ENCODE data around the gene BCAS3. TPM values are rescaled to one million over a fixed set of nuclear protein-coding genes. Genes with fewer than 3 reads are reported as not detected.

Gene BCAS3
- total RNA-seq, 6 experiments from 2014 or later, result 9.2 to 22.1 (median 14.2) TPM

DNA sequence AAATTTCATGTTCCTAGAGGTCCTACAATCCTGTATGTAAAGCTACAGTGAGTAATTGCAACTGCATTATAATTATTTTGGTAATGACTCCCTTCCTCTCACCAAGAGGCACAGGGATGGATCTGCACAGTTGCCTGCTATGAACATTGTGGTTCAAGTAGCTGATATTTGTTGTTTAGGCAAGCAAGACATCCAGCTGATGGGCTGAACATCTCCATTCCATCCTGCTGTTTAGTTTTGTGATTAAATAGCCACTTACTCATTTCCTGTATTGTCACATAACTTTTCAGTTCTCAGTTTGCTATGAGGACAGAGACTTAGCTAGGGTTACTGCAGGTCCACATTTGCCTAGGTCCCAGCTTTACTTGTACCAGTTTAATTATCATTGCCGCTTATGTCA is 540.8 kb downstream of the BCAS3 start:
- no peak overlapping the region for H3K27ac ChIP-seq

GRCh38 chr17:61219460-61219859 is 541.8 kb downstream of the BCAS3 start:
- ATAC-seq, result no peak

More for the DNA sequence above, 540.8 kb downstream of the BCAS3 start:
- ATAC-seq (peak in 3 of 4 donors; percentile 35 to 58 (median 50)), DNase-seq (no peak)
- intact Hi-C loops (cut with DNase I), result no loop called here
- 91% methylated on average over 1 of the region's 1 CpG for WGBS (ENCODE audit: insufficient coverage, low coverage, low lambda C conversion rate, missing lambda C conversion rate)
- Histone ChIP-seq H3K4me1 (no peaks in the 10 kb centered on the region), H3K36me3 (no peaks in the 10 kb centered on the region), H3K27me3 (no peaks in the 10 kb centered on the region), H3K4me3 (no peak overlapping the region), H3K9me3 (no peaks in the 10 kb centered on the region)
- TF ChIP-seq CTCF (IDR thresholded peaks at IDR 0.05) (no peak), POLR2A (IDR thresholded peaks at IDR 0.05) (no peak)

GRCh38 chr17:61221181-61221580 is 543.5 kb downstream of the BCAS3 start:
- TF ChIP-seq POLR2A (IDR thresholded peaks at IDR 0.05) (no peak), CTCF (IDR thresholded peaks at IDR 0.05) (no peak)
- ATAC-seq (no peak), DNase-seq (no peak)
- no peaks in the 10 kb centered on the region for H3K27me3 ChIP-seq
- no peak overlapping the region for H3K4me3 ChIP-seq
- WGBS (ENCODE audit: insufficient coverage, low coverage, low lambda C conversion rate, missing lambda C conversion rate), result 56% methylated on average over 1 of the region's 1 CpG
- peaks cover 0 to 10% (median 0%) of the 10 kb centered on the region in 4 donors for H3K4me1 ChIP-seq
- H3K36me3 ChIP-seq, result no peaks in the 10 kb centered on the region
- intact Hi-C loops (cut with DNase I), result no loop called here
- H3K27ac ChIP-seq, result no peak overlapping the region
- H3K9me3 ChIP-seq, result no peaks in the 10 kb centered on the region

More at GRCh38 chr17:61219460-61219859, 541.8 kb downstream of the BCAS3 start:
- Histone ChIP-seq H3K27ac (no peak overlapping the region), H3K4me3 (no peak overlapping the region), H3K36me3 (no peaks in the 10 kb centered on the region), H3K4me1 (peaks cover 0 to under 1% (median 0%) of the 10 kb centered on the region in 4 donors), H3K27me3 (no peaks in the 10 kb centered on the region), H3K9me3 (no peaks in the 10 kb centered on the region)
- no peak for TF ChIP-seq POLR2A (IDR thresholded peaks at IDR 0.05)
- no peak for TF ChIP-seq CTCF (IDR thresholded peaks at IDR 0.05)
- intact Hi-C loops (cut with DNase I), result no loop called here
- no peak for DNase-seq
- whole genome bisulfite sequencing (ENCODE audit: insufficient coverage, low coverage, low lambda C conversion rate, missing lambda C conversion rate), result 67% methylated on average over 3 of the region's 3 CpGs

DNA sequence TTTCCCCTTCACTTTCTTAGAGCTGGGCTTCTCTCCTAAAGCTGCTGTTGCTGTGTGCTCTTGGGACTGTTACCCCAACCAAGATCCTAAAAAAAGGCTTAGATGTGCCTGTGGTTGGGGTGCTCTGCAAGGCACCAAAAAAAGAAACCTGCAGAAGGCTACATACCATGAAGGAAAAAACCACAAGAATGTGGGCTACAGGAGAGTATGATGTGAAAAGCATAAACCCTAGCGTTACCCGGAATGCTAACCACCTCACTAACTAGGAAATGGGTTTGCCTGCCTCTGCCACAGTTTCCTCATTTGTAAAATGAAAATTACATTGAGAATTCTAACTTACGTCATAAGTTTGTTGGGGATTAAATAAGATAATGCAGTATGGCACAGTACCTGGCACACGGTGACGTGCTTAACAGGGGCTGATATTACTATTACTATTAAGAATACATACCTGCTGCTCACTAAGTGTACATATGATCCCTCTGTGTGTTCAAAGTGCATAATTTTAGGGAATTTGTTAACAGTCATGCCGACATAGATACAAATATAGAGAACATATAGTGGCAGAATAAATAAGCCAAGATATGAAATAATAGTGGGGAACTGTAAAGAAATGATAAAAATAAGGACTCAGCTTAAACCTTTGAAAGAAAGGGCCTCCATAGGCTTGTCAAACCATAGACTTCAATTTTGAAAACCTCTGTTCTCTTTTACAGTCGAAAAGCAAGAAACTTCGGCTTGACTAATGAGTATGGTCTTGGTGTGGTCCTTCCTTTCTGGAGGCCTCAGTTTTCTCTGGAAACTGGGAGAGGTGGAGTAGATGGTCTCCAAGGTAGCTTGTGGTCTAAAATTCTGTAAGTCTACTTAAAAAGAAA is 544.2 kb downstream of the BCAS3 start:
- Histone ChIP-seq H3K27me3 (no peaks in the 10 kb centered on the region), H3K4me1 (peaks cover 0 to 10% (median 0%) of the 10 kb centered on the region in 4 donors), H3K4me3 (no peak overlapping the region), H3K27ac (peak overlapping the region in 1 of 3 donors; percentile 14), H3K36me3 (no peaks in the 10 kb centered on the region), H3K9me3 (no peaks in the 10 kb centered on the region)
- no peak for DNase-seq
- intact Hi-C loops (cut with DNase I), result no loop called here
- TF ChIP-seq POLR2A (IDR thresholded peaks at IDR 0.05), result no peak
- TF ChIP-seq CTCF (IDR thresholded peaks at IDR 0.05), result no peak
- 74% methylated on average over 8 of the region's 8 CpGs for WGBS (ENCODE audit: insufficient coverage, low coverage, low lambda C conversion rate, missing lambda C conversion rate)
- no peak for ATAC-seq
